SKM-1 treated with dmso at 0.1 percent for 144 hours (cell line): ENCODE results near the gene ZNF561.
"Not testable (repeated sequence)": the region's sequence is repeated elsewhere in the genome, so short reads cannot be mapped to it uniquely, and the experiment has no call there.

Source experiments
- DNase-seq: peaks from one replicate; lab custom pipeline; 2025; ENCODE audit not compliant: unreplicated experiment; lab: John Stamatoyannopoulos, UW

Gene ZNF561

GRCh38 chr19:9582081-9582725 is 38.8 kb downstream of the ZNF561 start:
- not testable (repeated sequence) for DNase-seq

- no peak for DNase-seq
Measured at GRCh38 chr19:9580728-9581127, 40.3 kb downstream of the ZNF561 start.

- DNase-seq = no peak
Measured at GRCh38 chr19:9570255-9570654, 50.8 kb downstream of the ZNF561 start.

DNA sequence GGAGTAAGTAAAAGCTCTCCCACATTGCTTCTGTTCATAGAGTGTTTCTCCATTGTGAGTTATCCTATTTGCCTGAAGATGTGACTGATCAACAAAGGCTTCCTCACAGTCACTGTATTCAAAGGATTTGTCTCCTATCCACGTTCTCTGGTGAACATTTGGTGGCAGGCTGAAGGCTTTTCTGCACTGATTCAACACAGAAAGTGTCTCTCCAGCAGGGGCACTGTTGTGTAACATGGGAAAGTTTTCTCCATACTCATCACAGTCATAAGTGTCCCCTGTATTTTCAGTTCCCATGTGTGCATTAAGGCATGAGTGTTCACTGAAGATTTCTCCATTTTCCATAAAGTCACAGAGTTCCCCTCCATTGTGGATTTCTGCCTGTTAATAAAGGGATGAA is 54.3 kb downstream of the ZNF561 start:
- no peak for DNase-seq

DNA sequence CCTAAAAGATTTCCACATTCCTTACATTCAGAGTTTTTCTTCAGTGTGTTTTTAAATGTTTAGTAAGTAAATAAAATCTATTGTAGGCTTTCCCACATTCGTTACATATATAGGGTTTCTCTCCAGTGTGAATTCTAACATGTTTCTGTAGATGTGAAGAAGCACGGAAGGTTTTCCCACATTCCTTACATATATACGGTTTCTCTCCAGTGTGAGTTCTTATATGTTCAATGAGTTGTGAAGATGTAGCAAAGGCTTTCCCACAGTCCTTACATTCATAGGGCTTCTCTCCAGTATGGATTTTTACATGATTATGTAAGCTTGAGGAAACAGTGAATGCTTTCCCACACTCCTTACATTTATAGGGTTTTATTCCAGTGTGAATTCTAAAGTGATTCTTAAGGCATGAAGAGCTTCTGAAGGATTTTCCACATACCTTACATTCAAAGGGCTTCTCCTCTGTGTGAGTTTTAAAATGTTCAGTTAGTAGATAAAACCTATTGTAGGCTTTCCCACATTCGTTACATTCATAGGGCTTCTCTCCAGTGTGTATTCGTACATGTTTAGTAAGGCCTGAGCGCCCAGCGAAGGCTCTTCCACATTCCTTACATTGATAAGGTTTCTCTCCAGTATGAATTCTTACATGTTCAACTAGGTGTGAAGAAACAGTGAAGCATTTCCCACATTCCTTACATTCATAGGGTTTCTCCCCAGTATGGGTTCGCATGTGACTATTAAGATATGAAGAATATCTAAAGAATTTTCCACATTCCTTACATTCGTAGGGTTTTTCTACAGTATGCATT is 54.9 kb downstream of the ZNF561 start:
- DNase-seq = no peak
